HCT116 (cell line): Measurements from ENCODE around the gene ARHGEF25. TPM values are rescaled to one million over a fixed set of nuclear protein-coding genes. Genes with fewer than 3 reads are reported as not detected.
"Not testable (repeated sequence)": the region's sequence is repeated elsewhere in the genome, so short reads cannot be mapped to it uniquely, and the experiment has no call there.

Experiments used
- ATAC-seq: fragments of 200-7000 bp; cut with Tn5 transposase; 2 replicates; pipeline ENCODE4 v1.9.1; 2020; ENCODE audit warnings: mild to moderate bottlenecking, moderate library complexity
- BruUV-seq: library from RNA; stranded (reverse); fragments of 400-500 nt; replicated peaks from 2 replicates; lab custom pipeline; 2021; lab: Mats Ljungman, UMichigan
- CTCF ChIA-PET: fragments of 300-600 bp; sonication (Branson Sonifier 250); formaldehyde crosslinking; loops from one replicate; lab custom pipeline; 2021; ENCODE audit warnings: antibody characterized with exemption; lab: Charles Lee
- POLR2A ChIA-PET: fragments of 300-600, 350-600 bp; sonication (Branson Sonifier 250); formaldehyde crosslinking; loops from one replicate; lab custom pipeline; 2021; ENCODE audit warnings: antibody characterized with exemption; lab: Charles Lee
- RAD21 ChIA-PET, 2 experiments: fragments of 300-600 bp; sonication (Branson Sonifier 250); formaldehyde crosslinking; loops; one replicate each; lab custom pipeline; 2023; ENCODE audit warnings: low total read pairs in 2 of 2; ENCODE audit not compliant: uncharacterized antibody in 2 of 2, unreplicated experiment in 2 of 2, low non-redundant PET in 1 of 2; lab: Charles Lee
- DNase-seq: peaks from one replicate; pipeline ENCODE4 v3.0.0-alpha.2; 2010; ENCODE audit warnings: low read depth, low spot score
- H2AFZ ChIP-seq: fragments of 200-600 bp; shearing (Covaris generic), sonication (generic); 2 replicates; pipeline ENCODE4 v1.6.1; 2017; ENCODE audit warnings: low read depth, mixed run types, mixed read lengths, antibody characterized with exemption, low read length; ENCODE audit not compliant: poor library complexity, severe bottlenecking
- H3K27ac ChIP-seq: 2 replicates; pipeline ENCODE4 v1.5.1; 2012; ENCODE audit warnings: low read depth, low read length
- H3K27me3 ChIP-seq: fragments of 200-600 bp; sonication (generic); 2 replicates; pipeline ENCODE4 v1.6.1; 2016; ENCODE audit warnings: mixed run types, low read length, mixed read lengths; ENCODE audit not compliant: insufficient read depth
- H3K36me3 ChIP-seq, 2 experiments: fragments of 200-500 bp in 1 of 2; fragments of 200-600 bp in 1 of 2; sonication (Bioruptor generic) in 1 of 2; sonication (generic) in 1 of 2; 2 replicates each; pipeline versions ENCODE4 v1.5.1 to v1.6.1; 2014 to 2016; ENCODE audit warnings: low read length in 2 of 2, inconsistent platforms in 1 of 2, mixed read lengths in 1 of 2, mixed run types in 1 of 2; ENCODE audit not compliant: insufficient read depth in 2 of 2, control insufficient read depth in 1 of 2
- H3K4me1 ChIP-seq, 2 experiments: fragments of 200-600 bp in 1 of 2; sonication (generic) in 1 of 2; 2 replicates each; pipeline versions ENCODE4 v1.5.1 to v1.6.1; 2012 to 2017; ENCODE audit warnings: low read length in 2 of 2, inconsistent platforms in 1 of 2, mild to moderate bottlenecking in 1 of 2, mixed read lengths in 1 of 2, mixed run types in 1 of 2, moderate library complexity in 1 of 2; ENCODE audit not compliant: insufficient read depth in 2 of 2, control insufficient read depth in 1 of 2
- H3K4me2 ChIP-seq: fragments of 200-600 bp; sonication (generic); 2 replicates; pipeline ENCODE4 v1.6.1; 2017; ENCODE audit warnings: mixed run types, low read length, mixed read lengths
- H3K4me3 ChIP-seq, 2 experiments: fragments of 200-600 bp in 1 of 2; sonication (generic) in 1 of 2; replicated peaks in 1 of 2; 2 replicates each; pipeline ENCODE4 v1.5.1; 2011 to 2016; ENCODE audit warnings: low read length in 2 of 2, control low read depth in 1 of 2, low read depth in 1 of 2, mild to moderate bottlenecking in 1 of 2, mixed read lengths in 1 of 2, mixed run types in 1 of 2
- H3K79me2 ChIP-seq: fragments of 200-600 bp; sonication (generic); 2 replicates; pipeline ENCODE4 v1.6.1; 2017; ENCODE audit warnings: mild to moderate bottlenecking, mixed run types, low read length, moderate library complexity, mixed read lengths; ENCODE audit not compliant: insufficient read depth
- H3K9ac ChIP-seq: fragments of 200-600 bp; sonication (generic); 2 replicates; pipeline ENCODE4 v1.6.1; 2016; ENCODE audit warnings: low read length, mixed read lengths
- H3K9me2 ChIP-seq: fragments of 200-600 bp; sonication (generic), shearing (Covaris generic); 2 replicates; pipeline ENCODE4 v1.6.1; 2017; ENCODE audit warnings: mixed run types, mild to moderate bottlenecking, moderate library complexity; ENCODE audit not compliant: insufficient read depth
- H3K9me3 ChIP-seq, 2 experiments: fragments of 200-500 bp in 1 of 2; fragments of 200-600 bp in 1 of 2; sonication (Bioruptor generic) in 1 of 2; sonication (generic) in 1 of 2; 2 replicates each; pipeline ENCODE4 v1.6.1; 2014 to 2017; ENCODE audit warnings: low read length in 2 of 2, mixed read lengths in 2 of 2, inconsistent platforms in 1 of 2, low read depth in 1 of 2, mild to moderate bottlenecking in 1 of 2, mixed run types in 1 of 2, moderate library complexity in 1 of 2; ENCODE audit not compliant: control insufficient read depth in 1 of 2, insufficient read depth in 1 of 2
- H4K20me1 ChIP-seq: fragments of 200-600 bp; sonication (generic), shearing (Covaris generic); 2 replicates; pipeline ENCODE4 v1.6.1; 2017; ENCODE audit warnings: mixed run types, mild to moderate bottlenecking, moderate library complexity; ENCODE audit not compliant: insufficient read depth
- CBX3 ChIP-seq: IDR thresholded peaks from 2 replicates; pipeline ENCODE4 v1.6.1; 2012; ENCODE audit warnings: low read depth
- EZH2 ChIP-seq: fragments of 200-600 bp; sonication (generic); IDR thresholded peaks from 2 replicates; pipeline ENCODE4 v1.6.1; 2017; ENCODE audit warnings: antibody characterized with exemption, mixed run types
- POLR2A ChIP-seq: IDR thresholded peaks from 2 replicates; pipeline ENCODE4 v1.7.0; 2011; ENCODE audit warnings: borderline replicate concordance; ENCODE audit not compliant: insufficient read depth, insufficient read length; ENCODE audit errors: extremely low read depth
- intact Hi-C: fragments of 100-400 bp; cut with micrococcal nuclease; formaldehyde crosslinking; loops from 2 replicates; pipeline ENCODE4 v1.10.0; 2022
- total RNA-seq: library from RNA; stranded (reverse); gene quantifications from one replicate; pipeline ENCODE4 v1.2.1, GENCODE V29; 2021; ENCODE audit not compliant: unreplicated experiment

The ARHGEF25 gene
- total RNA-seq, 1 experiment from 2014 or later, result 3.6 TPM

DNA sequence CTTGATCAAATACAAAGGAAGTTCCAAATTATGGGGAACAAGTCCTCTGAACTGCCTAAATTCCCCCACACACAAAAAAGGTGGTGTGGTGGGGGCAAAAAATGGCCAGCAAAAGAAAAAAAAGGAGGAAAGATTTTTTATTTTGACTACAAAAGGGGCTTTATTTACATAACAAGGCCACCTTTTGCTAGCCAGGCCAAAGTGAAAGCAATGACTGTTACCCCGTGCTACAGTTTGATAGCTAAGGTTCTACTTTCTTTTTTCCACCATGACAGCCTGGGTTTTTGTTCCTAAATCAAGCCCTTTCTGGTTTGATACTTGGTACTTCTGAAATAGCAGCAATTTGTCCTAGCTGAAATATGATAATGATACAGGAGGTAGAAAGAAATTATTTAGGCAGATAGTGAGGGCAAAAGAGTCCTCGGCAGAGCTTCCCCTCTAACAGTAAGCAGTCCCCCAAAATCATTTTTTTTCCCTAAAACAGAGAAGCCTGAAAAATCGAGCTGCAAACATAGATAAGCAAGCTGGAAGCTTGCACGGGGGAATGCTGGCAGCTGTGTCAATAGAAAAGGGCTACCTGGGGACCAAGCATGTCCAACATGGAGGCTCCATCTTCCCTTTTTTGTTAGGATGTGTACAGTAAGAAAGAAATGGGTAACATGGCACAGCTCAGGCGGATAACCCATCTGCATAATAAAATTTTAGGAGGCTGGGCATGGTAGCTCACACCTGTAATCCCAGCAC lies 30.6 kb downstream of the ARHGEF25 start:
- Histone ChIP-seq H3K9me2 (no peaks in the 10 kb centered on the region), H3K4me2 (no peak overlapping the region)
- intact Hi-C loops, result no loop called here
- TF ChIP-seq POLR2A (no peak), EZH2 (no peak)
- TF ChIP-seq, all 23 proteins: peak for 0
- ChIA-PET CTCF (no interaction called here), POLR2A (no interaction called here), RAD21 (no interaction called here)
- Histone ChIP-seq H3K27me3 (no peaks in the 10 kb centered on the region; the same call in 1 of the 2 replicates), H2AFZ (peak overlapping the region; percentile 32), H3K36me3 (no peaks in the 10 kb centered on the region), H3K4me1 (no peaks in the 10 kb centered on the region; a peak in 1 of 4 replicates), H3K79me2 (no peaks in the 10 kb centered on the region), H3K4me3 (no peak overlapping the region), H3K9ac (no peak overlapping the region), H3K27ac (no peak overlapping the region), H3K9me3 (no peaks in the 10 kb centered on the region), H4K20me1 (no peaks in the 10 kb centered on the region)
- BruUV-seq, result no TSS peak
- no peak for DNase-seq
- ATAC-seq, result no peak

DNA sequence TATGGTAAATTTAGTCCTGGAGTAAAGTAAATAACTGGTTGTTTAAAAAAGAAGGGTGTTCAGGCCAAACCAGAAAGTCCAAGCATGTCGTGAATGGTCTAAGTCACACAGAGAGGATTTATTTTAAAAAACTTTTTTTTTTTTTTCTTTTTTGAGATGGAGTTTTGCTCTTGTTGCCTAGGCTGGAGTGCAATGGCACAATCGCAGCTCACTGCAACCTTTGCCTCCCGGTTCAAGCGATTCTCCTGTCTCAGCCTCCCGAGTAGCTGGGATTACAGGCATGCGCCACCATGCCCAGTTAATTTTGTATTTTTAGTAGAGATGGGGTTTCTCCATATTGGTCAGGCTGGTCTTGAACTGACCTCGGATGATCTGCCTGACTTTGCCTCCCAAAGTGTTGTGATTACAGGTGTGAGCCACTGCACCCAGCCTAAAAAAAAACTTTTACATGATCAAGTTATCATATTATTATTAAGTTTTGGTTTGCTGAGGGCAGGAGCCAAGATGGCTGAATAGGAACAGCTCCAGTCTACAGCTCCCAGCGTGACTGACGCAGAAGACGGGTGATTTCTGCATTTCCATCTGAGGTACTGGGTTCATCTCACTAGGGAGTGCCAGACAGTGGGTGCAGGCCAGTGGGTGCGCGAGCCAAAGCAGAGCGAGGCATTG lies 34.9 kb downstream of the ARHGEF25 start:
- H3K9me3 ChIP-seq, H3K36me3 ChIP-seq, H3K4me1 ChIP-seq, intact Hi-C loops, CTCF ChIA-PET: not testable (repeated sequence)
- peak; percentile 56 for DNase-seq
- peak; percentile 75 for TF ChIP-seq CBX3
- TF ChIP-seq, all 23 proteins: peak for 1; not testable (repeated sequence) for 22
- H3K27ac ChIP-seq, H2AFZ ChIP-seq, H3K9me2 ChIP-seq, POLR2A ChIA-PET, BruUV-seq, H3K4me2 ChIP-seq, H3K9ac ChIP-seq, H3K79me2 ChIP-seq, H3K4me3 ChIP-seq, H3K27me3 ChIP-seq, RAD21 ChIA-PET, H4K20me1 ChIP-seq, ATAC-seq: not testable (repeated sequence)

DNA sequence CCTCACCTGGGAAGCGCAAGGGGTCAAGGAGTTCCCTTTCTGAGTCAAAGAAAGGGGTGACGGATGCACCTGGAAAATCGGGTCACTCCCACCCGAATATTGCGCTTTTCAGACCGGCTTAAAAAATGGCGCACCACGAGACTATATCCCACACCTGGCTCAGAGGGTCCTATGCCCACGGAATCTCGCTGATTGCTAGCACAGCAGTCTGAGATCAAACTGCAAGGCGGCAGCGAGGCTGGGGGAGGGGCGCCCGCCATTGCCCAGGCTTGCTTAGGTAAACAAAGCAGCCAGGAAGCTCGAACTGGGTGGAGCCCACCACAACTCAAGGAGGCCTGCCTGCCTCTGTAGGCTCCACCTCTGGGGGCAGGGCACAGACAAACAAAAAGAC lies 35.4 kb downstream of the ARHGEF25 start:
- ATAC-seq, H3K9me3 ChIP-seq, H3K9ac ChIP-seq, H3K4me1 ChIP-seq, H3K27me3 ChIP-seq, H3K79me2 ChIP-seq, intact Hi-C loops, CTCF ChIA-PET, DNase-seq, H2AFZ ChIP-seq, H3K36me3 ChIP-seq, H3K9me2 ChIP-seq, H3K4me2 ChIP-seq, H4K20me1 ChIP-seq, POLR2A ChIA-PET, BruUV-seq, RAD21 ChIA-PET, H3K4me3 ChIP-seq, H3K27ac ChIP-seq: not testable (repeated sequence)
